HG03521 (cell line): ENCODE measurements around the gene PRPF19.
A peak's percentile ranks its signal among the peaks of the same experiment; 100 is the strongest.

Experiments used
- ATAC-seq: cut with Tn5 transposase; IDR thresholded peaks from one replicate; pipeline ENCODE4 v1.9.1; 2021; ENCODE audit warnings: mild to moderate bottlenecking, moderate library complexity; ENCODE audit not compliant: unreplicated experiment

The PRPF19 gene

DNA sequence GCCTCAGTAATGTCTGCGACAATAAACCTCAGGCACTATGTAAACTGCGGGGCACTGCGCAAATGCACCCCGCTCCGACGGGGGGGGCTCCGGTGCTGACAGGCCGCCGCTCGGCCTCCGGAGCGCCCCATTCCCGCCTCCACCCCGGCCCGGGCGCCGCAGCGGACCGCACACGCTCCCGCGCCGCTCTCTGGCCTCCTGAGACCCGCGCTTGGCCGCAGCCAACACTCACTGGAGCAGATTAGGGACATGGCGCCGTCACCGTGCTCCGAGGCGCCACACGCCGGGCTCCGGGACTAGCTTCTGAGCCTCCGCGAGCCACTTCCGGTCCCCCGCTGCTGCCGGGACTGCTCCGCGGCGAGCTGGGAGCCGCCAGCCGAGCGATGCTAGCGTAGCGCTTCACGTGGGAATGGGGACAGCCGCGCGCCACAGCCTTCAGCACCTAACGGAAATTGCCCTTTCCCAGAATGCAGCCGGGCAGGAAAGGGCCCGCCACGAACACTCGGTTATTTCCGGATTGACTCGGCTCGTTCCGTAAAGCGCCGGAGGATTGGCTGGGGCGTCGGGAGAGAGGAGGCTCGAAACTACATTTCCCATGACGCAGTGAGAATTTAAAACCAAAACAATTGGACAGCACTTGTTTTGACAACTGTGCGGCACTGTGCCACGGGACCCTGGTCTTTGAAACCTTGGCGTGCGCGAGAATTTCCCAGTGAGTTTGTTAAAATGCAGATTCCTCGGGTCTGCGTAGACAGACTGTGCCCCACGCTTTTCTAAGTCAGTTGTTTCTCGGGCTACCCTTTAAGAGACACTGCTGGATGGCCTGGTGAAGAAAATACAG is at the start of gene PRPF19:
Gene PRPF19 (minus strand): TSS at position 454 of the 841 bp plus-strand sequence. CDS start 203 bp downstream, at position 251.
- ATAC-seq: peak; percentile 70

GRCh38 chr11:60955571-60955970 is 49.2 kb upstream of the PRPF19 start:
- no peak for ATAC-seq

DNA sequence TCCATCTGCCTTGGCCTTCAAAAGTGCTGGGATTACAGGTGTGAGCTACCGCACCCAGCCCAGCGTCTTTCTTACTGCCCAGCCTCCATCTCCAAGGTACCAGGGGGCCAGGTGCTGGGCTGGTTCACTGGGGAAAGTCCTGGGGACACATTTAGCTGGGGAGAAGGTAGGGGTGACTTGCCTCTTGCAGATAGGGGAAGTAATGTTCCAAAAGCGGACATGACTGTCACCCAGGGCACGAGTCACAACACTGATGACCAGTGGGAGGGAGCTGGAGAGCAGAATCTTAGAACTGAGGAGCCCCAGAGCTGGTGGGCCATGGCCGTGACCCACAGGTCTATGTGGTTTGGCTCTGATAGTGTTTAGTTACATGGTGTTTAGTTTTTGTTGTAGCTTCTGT is 48.0 kb upstream of the PRPF19 start:
- ATAC-seq: no peak

GRCh38 chr11:60953781-60954180 is 47.4 kb upstream of the PRPF19 start:
- no peak for ATAC-seq

- no peak for ATAC-seq
These were observed 46.4 kb upstream of the PRPF19 start for GRCh38 chr11:60952742-60953170.

DNA sequence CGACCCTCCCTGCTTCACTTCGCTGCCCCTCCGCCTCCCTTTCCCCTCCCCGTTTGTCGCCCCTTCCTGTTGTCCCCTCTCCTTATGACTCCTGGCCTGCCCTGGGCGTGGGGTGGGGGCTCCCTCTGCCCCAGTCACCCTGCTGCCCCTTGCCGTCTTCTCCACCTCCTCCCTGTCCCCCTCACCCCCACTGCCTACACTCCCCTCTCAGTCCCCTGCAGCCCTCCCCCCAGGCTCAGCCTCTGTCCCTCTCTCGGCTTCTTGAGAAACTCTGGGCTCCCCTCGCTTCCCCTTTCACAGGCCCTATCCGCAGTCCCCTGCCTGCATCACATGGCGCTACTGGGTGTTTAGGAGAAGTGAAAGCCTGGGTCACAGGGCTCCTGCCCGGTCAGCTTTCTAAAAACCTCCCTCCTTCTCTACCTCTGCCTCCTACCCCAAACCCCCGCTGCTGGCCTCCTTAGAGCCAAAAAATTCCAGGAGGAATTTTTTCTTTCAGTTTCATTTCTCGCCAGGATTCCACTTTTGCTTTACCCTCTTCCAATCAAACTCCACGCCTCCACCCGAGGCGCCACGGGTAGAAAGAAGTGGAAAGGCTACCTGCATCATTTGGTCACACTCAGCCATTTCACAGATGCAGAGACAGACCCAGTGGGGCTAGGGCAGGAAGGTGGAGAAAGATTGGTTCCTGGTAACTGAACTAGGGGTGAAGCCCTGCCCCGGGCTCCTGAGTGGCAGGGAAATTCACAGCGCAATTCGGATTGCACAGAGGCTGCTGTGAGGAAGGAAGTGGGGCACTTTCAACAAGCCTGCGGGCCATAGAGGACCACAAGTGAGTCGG is 45.7 kb upstream of the PRPF19 start, which contains the start of gene SLC15A3:
Gene SLC15A3 (minus strand): TSS at position 273 of the 838 bp plus-strand sequence. CDS start 625 bp downstream, outside the sequence.
- peak; percentile 76 for ATAC-seq

DNA sequence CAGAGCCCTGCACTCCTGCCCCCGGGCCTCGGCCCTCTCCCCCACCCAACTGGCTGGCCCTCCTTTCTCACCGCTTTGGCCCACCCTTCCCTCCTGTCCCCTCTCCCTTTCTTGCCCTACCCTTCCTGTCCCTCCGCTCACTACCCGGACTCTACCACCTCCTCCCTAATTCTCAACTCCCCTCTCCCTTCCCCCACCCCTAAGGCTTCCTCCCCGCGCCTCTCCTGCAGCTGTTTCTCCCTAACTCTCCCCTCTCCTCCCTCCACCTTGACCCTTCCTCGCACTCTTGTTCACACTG is 45.2 kb upstream of the PRPF19 start:
- ATAC-seq: no peak

DNA sequence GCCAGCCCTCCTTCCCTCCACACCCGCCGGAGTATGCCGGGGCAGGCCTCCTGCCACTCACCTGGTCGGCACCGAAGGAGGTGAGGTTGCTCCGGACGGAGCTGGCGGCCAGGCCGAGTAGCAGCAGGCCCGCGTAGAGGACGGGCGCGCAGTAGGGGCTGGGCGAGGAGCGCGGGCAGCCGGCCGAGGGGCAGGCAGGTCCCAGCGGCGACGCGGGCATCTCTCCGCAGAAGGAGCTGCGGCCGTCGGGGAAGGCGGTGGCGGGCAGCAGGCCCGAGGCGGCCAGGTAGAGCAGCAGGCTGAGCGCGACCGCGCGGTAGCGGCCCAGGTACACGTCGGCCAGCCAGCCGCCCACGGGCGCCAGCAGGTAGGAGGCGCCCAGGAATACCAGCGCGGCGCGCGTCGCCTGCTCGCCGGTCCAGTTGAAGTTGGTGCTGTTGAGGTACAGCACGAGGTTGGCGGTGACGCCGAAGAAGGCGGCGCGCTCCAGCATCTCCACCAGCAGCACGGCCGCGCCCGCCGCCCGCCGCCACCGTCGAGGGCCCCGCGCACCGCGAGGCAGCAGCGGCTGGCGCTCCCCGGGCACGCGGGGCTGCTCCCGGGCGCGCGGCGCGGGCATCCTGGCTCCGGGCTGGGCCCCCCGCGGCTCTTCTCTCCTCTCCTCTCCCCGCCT is 44.7 kb upstream of the PRPF19 start:
- no peak for ATAC-seq

DNA sequence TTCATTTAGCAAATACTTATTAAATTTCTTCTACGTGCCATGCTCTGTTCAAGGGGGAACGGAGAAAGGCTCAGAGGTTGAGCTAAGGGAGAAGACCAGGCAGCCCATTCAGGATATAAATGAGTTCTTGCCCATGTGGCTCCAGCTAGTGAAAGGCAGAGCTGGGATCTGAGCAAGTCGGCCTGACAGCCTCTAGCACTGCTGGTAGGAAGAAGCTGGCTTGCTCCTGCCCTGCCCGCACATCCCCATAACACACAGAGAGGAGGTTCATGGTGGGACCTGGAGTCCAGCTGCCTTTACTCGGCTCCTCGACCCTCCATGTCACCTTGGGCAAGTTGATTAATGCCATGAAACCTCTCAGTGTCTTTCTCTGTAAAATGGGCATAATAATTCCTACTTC is 43.6 kb upstream of the PRPF19 start:
- ATAC-seq: no peak

GRCh38 chr11:60948250-60948649 is 41.9 kb upstream of the PRPF19 start:
- no peak for ATAC-seq

DNA sequence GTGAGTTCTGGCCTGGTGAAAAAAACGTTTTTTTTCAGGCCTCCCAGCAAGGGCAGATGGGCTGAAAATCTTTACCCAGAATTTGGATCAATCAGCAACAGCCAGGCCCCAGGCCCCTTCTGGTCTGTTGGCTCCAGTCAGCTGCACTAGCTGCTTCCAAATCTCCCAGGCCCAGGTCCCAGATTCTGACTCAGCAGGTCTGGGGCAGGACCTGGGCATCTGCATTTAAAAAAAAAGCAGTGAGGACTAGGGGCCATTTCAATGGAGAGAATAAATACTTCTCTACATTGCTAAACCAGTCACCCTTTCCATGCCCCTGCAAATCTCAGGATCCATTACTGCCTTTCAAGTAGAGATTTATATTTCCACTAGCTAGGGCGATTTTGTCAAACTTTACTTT is 41.3 kb upstream of the PRPF19 start:
- ATAC-seq: no peak

GRCh38 chr11:60946601-60947264 is 40.3 kb upstream of the PRPF19 start:
- ATAC-seq: no peak

GRCh38 chr11:60945295-60945667 is 38.9 kb upstream of the PRPF19 start:
- no peak for ATAC-seq

DNA sequence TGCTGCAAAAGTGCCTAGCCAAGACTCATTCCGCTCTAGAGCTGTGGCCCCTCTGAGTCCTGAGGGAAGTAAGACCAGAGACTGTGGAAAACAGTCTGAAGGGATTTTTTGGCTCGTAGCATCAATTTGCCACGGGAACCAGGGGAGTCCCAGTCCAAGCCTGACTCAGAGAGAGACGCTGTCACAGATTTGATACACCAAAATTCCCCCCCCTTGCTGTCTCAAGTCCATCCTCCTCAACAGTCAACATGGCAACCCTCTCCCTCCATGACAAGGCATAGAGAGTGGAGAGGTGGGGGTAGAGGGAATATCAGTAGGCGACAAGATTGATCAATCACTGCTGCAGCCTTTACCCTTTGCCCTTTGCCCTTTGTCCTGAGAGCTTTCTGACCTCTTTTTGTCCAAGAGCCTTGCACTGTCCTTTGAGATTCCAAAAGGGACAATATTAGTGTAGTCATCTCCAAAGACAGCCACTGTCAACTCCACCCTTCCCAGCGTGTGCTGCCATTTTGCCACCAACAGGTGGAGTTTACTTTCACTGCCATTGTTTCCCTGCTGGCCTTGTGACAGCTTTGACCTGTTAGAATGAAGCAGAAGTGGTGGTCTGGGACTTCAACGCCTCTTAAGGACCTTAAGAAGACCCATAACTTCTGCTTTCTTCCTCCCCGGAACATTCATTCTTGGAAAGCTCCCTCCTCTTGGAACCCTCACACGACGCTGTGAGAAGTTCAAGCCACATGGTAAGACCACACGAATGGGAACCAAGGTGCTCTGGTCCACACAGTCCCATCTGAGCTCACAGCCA is 38.3 kb upstream of the PRPF19 start:
- ATAC-seq: no peak

- no peak for ATAC-seq
These were observed 36.7 kb upstream of the PRPF19 start for GRCh38 chr11:60942970-60943565.

- no peak for ATAC-seq
These were observed 35.8 kb upstream of the PRPF19 start for GRCh38 chr11:60942219-60942618.

DNA sequence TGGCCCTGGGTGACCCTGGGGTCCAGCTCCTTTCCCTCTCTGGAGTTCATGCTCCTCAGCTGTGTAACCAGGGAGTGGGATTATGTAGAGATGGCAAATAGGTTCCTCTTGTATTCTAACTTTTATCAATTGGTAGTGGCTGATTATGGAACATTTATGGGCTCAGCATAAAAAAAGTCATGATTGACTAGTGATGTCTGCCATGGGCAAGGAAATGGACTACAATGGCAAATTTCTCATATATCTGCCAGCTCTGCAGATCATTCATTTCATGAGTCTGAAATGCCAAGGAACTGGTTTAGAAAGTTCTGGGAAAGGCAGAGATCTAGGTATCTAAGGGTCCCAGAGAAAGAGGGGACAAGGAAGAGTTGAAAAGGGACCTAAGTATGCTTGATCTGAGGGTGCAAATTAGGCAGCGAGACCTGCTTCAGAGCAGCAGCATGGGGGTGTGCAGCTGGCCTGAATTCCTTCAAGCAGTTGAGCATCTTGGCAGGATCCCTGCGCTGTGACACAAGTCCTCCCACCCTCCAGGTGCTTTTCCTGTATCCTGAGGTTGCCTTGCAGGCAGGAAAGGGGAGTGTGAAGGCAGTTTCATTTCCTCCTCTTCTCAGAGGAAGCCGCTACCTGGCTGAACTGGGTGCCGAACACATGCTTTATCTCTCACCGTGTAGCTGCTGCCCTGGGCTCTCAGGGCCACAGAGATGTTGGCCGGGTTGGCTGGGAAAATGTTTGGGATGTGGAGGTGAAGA is 35.2 kb upstream of the PRPF19 start:
- no peak for ATAC-seq

- ATAC-seq: no peak
These were observed 33.5 kb upstream of the PRPF19 start for GRCh38 chr11:60939855-60940254.

GRCh38 chr11:60939301-60939700 is 32.9 kb upstream of the PRPF19 start:
- no peak for ATAC-seq
